ENCODE results near the gene PRKAG2. TPM values are rescaled to one million over a fixed set of nuclear protein-coding genes. Genes with fewer than 3 reads are reported as not detected.

The PRKAG2 gene
- total RNA-seq, 1 donor from 2014 or later: 35.4 TPM

DNA sequence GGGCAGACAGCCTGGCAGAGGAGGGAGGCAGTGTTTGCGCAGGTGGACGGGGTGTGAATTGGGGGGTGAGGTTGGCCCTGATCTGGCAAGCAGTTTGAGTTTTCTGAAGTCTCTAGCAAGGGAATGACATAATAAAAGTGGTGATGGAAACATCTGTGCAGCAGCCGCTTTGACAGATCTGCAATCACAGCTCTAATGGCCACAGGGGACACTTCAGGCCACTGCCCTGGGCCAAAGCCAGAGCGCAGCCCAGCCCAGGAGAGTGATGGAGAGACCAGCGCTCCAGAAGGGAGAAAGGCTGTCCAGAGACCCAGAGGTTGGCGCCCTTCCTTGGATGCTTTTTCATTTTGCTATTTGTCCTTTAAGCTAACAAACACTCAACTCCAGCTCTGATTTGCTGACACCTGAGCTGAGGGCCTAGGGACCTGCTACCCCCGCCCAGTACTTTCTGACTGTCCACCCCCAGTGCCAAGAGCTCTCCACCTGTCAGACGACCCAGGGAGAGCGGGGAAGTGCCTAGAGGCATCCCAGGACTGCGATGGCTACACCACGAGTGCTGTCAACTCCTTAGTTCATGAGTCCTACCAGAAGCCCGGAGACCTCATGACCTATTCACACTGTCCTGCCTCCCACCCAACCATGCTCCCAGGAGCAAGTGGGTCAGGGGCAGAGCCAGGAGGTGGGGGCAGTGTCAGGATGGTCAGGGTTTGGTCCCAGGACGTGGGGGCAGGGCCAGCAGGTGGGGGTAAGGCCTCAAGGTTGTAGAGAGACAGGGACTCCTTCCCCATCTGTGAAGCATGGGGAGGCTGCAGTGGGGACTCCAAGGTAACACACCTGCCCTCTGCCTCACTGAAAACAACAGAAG, 112.6 kb downstream of the PRKAG2 start:
- H3K4me3 ChIP-seq: no peak overlapping the region
- H3K9me3 ChIP-seq: no peaks in the 10 kb centered on the region
- H3K27me3 ChIP-seq (ENCODE audit: low read depth): no peaks in the 10 kb centered on the region
- H3K4me1 ChIP-seq: no peaks in the 10 kb centered on the region
- H3K36me3 ChIP-seq: no peaks in the 10 kb centered on the region
- no peak overlapping the region for H3K27ac ChIP-seq
- intact Hi-C loops (cut with DNase I): no loop called here
- DNase-seq (no peak), ATAC-seq (no peak)
- TF ChIP-seq, protein P1, sequence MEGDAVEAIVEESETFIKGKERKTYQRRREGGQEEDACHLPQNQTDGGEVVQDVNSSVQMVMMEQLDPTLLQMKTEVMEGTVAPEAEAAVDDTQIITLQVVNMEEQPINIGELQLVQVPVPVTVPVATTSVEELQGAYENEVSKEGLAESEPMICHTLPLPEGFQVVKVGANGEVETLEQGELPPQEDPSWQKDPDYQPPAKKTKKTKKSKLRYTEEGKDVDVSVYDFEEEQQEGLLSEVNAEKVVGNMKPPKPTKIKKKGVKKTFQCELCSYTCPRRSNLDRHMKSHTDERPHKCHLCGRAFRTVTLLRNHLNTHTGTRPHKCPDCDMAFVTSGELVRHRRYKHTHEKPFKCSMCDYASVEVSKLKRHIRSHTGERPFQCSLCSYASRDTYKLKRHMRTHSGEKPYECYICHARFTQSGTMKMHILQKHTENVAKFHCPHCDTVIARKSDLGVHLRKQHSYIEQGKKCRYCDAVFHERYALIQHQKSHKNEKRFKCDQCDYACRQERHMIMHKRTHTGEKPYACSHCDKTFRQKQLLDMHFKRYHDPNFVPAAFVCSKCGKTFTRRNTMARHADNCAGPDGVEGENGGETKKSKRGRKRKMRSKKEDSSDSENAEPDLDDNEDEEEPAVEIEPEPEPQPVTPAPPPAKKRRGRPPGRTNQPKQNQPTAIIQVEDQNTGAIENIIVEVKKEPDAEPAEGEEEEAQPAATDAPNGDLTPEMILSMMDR (IDR thresholded peaks at IDR 0.05): no peak

DNA sequence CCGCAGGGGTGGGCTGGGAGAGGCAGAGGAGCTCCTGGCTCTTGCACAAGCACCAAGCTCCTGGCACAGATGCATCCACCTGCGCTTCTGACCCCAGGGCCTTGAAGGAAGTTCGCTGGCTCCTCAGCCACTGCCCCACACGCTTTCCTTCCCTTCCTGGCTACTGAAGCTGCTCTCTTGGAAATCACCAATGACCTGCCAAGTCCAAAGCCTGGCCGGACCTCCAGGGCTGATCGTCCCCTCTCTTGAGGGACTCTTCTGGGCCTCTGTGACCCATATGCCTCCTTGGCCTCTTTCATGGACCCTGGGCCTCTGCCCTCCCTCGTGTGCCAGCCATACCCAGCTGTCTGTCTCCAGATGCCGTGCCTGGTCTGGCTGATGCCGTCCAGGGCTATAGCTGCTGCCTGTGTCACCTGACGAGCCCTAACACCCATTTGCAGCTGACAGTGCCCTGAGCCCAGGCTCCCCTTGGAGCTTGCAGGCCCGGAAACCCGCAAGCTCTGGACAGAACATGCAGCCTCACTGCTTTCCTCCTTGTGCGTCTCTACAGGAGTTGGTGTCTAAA, 113.4 kb downstream of the PRKAG2 start:
- Histone ChIP-seq H3K27ac (no peak overlapping the region), H3K27me3 (ENCODE audit: low read depth) (no peaks in the 10 kb centered on the region), H3K4me1 (no peaks in the 10 kb centered on the region), H3K9me3 (no peaks in the 10 kb centered on the region), H3K4me3 (no peak overlapping the region), H3K36me3 (no peaks in the 10 kb centered on the region)
- no peak for ATAC-seq
- intact Hi-C loops (cut with DNase I): no loop called here
- DNase-seq: no peak
- TF ChIP-seq, protein P1 (IDR thresholded peaks at IDR 0.05): no peak

DNA sequence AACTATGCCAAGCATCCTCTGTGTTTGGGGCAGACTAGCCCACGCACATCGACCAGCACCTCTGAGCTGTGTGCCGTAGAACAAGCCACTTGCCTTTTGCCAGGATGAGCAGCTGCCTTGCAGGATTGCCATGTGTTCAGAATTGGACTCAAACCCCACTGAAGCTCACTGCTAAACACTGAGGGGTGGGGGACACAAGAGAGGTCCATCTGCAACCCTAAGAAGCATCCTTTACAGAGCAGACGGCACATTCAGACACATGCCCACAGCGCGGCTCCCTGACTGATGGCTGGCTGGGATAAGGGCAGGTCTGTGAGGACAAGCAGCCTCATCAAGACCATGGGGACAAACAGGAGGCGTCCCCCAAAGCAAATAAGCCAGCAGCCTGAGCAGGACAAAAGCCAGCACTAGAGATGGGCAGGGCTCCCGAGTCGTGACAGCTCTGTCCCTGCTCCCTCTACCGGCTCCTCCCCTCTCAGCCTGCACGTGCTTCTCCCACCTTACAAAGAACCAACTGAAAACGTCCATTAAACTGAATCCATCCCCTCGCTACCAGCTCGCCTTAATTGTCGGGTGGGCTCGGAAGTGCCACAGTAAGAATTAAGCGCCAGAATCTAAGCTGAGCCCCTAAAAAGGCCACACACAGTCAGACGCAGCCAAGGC, 114.2 kb downstream of the PRKAG2 start:
- TF ChIP-seq, protein P1 (IDR thresholded peaks at IDR 0.05): no peak
- Histone ChIP-seq H3K4me1 (no peaks in the 10 kb centered on the region), H3K27me3 (ENCODE audit: low read depth) (no peaks in the 10 kb centered on the region), H3K4me3 (no peak overlapping the region), H3K36me3 (no peaks in the 10 kb centered on the region), H3K27ac (no peak overlapping the region), H3K9me3 (no peaks in the 10 kb centered on the region)
- DNase-seq: no peak
- intact Hi-C loops (cut with DNase I): no loop called here
- no peak for ATAC-seq

DNA sequence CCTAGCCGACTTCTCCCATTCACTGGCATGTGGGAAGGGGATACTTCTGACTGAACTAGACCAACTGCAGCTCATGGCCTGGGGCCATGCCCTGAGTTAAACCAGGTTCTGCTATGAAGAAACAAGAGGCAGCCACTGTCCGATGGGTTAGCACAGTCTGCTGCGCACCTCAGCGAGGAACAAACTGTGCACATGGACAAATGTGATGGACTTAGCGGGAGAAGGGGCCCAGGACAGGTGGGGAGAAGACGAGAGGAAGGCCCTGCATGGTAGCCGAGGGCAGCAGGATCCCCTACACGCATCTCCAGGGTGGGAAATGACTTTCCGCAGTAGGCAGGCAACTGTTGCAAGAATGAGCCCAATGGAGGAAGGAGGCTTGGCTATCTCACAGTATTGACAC, 115.0 kb downstream of the PRKAG2 start:
- intact Hi-C loops (cut with DNase I): no loop called here
- Histone ChIP-seq H3K36me3 (no peaks in the 10 kb centered on the region), H3K4me3 (no peak overlapping the region), H3K27me3 (ENCODE audit: low read depth) (no peaks in the 10 kb centered on the region), H3K4me1 (no peaks in the 10 kb centered on the region), H3K9me3 (no peaks in the 10 kb centered on the region), H3K27ac (no peak overlapping the region)
- DNase-seq (no peak), ATAC-seq (no peak)
- TF ChIP-seq, protein P1 (IDR thresholded peaks at IDR 0.05): no peak

- Histone ChIP-seq H3K9me3 (no peaks in the 10 kb centered on the region), H3K4me3 (no peak overlapping the region), H3K27me3 (ENCODE audit: low read depth) (no peaks in the 10 kb centered on the region), H3K27ac (no peak overlapping the region), H3K4me1 (peaks cover 7% of the 10 kb centered on the region), H3K36me3 (no peaks in the 10 kb centered on the region)
- intact Hi-C loops (cut with DNase I): no loop called here
- peak in 1 of 2 donors; percentile 15 for ATAC-seq
- TF ChIP-seq, protein P1 (IDR thresholded peaks at IDR 0.05): no peak
- DNase-seq: no peak
Observed at GRCh38 chr7:151761231-151761630, 115.7 kb downstream of the PRKAG2 start.

Measured in lower lobe of right lung (tissue), 2 donors.